ENCODE results near the gene TEX13D.

Gene TEX13D

DNA sequence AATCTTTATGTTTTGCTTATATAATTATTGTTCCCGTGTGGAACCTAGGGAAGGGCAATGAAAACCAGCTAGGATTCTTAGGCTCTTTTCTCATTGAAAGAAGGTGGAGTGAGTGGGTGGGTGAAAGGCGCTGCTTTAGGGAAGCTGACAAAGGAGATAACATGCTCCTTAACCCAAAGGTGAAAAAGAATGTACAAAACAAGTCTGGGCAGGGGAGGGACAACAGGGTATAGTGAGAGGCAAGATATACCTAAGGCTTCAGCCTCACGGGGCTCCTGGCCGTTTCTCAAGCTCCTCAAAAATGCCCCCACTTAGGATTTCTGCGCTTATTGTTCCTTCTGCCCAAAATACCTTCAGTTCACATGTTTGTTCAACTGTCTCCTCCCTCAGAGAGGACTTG lies 15.7 kb downstream of the TEX13D start:
- no peak for DNase-seq (ENCODE audit: low read depth in 2 of 2, low spot score in 1 of 2)

DNA sequence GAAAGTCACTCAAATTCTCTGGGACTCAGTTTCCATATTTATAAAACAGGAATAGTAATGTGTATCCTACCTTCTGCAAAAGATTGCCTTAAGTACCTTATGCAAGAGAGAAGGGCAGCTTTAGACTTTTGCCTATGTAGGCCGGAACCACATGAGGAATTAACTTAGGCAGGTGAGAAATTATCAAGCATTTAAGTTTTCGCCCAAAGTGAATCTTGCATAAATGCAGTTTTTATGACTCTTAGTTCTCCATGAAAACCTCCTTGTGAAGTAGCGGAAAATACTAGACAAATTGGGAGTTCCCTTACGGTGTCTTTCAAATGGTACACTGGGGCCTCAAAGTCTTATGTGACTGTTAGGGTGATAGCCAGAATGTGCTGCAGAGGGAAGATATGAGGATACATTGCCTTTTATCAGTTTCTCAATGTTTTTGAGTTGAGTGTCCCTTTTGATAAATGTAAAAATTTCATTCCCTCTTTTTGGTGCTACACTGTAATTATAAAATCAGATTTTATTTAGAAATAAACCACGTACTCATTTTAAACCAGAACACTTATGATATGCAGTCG lies 16.5 kb downstream of the TEX13D start:
- no peak for DNase-seq (ENCODE audit: low read depth in 2 of 2, low spot score in 1 of 2)

DNA sequence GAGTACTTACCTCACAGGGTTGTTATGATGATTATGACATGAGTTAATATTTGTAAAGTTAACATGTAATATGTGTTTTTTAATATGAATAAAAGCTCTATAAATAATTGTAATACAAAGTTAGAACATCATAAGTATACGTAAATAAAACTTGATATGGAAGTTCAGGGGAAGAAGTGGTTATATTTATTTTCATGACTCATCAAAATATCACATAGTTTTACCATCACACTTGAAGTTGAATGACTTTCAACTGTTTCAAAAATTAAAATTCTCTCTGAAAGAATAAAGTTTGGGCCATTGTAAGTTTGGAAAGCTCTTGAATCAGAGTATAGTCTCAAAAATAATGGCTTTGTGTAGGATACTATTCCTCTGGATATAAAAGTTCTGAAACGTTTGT lies 22.2 kb downstream of the TEX13D start:
- no peak for DNase-seq (ENCODE audit: low read depth in 2 of 2, low spot score in 1 of 2)

DNA sequence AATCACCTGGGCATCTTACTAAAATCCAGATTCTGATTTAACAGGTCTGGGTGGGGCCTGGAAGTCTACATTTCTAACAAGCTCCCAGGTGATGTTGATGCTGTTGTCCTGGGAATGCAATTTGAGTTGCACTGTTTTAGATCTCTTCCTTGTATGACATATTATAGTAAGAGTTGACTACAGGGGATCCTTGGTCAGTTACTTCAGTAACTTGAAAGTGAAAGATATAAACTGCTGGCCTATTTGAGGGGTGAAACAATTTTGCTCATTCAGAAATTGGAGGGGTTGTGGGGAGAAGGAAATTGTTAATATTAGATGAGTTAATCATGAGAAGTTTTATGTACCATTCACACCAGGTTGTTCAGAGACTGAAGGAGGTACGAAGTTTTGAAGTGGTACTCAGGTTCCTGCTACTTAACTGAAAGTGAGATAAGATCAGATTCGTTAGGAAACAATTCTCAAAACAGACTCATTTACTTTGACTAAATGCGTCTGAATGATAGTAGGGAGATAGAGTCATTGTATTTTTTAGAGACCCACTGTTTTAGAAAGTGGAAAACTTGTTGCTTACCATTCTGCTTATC lies 26.4 kb downstream of the TEX13D start:
- no peak for DNase-seq (ENCODE audit: low read depth in 2 of 2, low spot score in 1 of 2)

DNA sequence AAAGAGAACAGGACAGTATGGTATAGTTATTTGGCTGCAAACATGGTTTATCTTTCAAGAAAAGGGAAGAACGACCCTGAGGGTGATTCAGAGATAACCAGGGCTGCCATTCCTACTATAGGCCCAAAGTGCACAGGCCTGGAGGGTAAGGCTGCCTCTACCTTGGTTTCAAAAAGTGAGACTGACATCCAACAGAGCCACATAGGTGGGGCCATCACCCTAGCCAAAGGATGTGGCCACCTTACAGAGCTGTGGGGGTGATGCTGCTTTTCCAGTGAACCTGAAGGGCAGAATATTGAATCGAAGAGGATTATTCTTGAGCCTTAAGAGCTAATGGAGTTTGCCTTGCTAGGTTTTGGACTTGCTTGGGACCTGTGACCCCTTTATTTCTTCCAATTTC lies 29.6 kb downstream of the TEX13D start:
- DNase-seq (ENCODE audit: low read depth in 2 of 2, low spot score in 1 of 2): no peak

DNA sequence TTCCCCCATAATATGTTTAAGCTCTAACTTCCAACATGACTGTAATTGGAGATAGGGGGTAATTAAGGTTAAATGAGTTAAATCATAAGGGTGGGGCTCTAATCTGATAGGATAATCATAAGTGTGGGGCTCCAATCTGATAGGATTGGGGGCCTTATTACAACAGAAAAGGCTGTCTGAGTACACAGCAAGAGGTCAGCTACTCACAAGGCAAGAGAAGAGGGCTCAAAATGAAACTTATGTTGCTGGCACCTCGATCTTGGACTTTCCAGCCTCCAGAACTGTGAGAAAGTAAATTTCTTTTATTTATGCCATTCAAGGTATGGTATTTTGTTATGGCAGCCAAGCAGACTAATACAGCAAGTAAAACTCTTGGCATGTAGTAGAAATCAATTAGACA lies 30.3 kb downstream of the TEX13D start:
- no peak for DNase-seq (ENCODE audit: low read depth in 2 of 2, low spot score in 1 of 2)

DNA sequence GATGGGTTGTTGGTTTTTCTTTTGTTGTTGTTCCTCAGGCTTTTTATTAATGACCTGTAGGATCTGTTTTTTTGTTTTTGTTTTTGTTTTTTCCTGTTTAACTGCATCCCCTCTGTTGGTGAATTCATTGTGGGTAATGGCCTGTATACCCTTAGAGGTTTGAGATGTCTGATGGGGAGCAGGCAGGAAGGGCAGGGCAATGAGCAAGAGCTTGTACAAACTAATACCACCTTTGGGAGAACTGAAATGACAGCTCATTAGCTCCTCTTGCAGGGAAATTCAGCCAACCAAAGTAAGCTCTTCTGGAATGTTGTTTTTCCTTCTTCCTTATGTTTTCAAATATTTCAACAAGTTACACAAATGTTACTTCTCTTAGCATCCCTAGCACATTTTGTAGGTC lies 37.3 kb downstream of the TEX13D start:
- no peak for DNase-seq (ENCODE audit: low read depth in 2 of 2, low spot score in 1 of 2)

DNA sequence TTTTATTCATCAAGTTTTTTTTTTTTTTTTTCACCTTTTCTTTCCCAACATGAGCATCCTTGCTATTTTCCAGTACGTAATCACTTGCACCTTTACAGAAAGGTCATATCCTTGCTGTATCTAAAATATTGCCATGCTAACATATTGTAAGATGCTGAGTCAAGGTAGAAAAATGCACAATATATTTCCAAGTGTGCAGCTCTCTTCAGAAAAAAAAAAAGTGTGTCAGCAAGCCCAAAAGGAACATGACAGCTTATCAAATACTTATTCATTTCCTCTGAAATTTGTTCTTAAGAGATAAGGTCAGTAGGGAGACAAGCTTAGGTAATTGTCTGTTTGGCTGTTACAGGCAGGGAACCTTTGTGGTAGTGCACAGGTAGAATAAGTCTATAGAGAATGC lies 40.9 kb downstream of the TEX13D start:
- DNase-seq (ENCODE audit: low read depth in 2 of 2, low spot score in 1 of 2): no peak

DNA sequence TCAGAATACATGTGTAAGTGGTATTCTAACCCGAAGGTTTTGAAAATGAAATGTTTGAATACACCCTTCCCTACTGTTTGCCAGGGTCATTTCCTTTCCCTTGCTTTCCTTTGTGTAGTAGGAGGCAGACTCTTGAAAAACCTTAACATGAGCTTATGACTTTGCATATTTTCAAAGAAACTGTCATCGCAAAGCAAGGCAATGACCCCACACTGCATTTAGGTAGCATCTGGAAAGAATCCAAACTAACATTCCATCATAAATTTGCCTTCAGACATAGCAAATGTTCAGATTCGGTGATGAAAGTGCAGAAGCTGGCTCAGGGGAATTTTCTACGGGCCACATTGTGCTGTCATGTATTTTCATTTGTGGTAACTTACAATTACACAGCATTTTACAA lies 46.2 kb downstream of the TEX13D start:
- no peak for DNase-seq (ENCODE audit: low read depth in 2 of 2, low spot score in 1 of 2)

DNA sequence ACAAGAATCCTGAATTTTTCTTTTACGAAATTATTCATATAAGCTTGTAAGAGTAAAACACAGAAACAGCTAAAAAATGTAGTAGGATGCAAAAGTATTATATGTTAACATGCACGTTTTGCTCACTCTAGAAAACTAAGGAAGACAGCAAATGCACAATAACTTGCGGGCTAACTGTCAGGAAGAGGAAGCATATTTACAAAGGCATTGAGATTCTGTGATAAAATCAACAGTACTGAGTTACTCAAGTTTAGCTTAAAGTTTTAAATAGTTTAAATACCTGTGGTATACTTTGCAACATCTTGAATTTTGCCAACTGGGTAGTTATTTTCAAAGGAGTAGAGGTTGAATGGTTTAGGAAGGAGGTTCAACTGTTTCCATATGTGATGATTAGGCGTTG lies 50.9 kb downstream of the TEX13D start:
- no peak for DNase-seq (ENCODE audit: low read depth in 2 of 2, low spot score in 1 of 2)

DNA sequence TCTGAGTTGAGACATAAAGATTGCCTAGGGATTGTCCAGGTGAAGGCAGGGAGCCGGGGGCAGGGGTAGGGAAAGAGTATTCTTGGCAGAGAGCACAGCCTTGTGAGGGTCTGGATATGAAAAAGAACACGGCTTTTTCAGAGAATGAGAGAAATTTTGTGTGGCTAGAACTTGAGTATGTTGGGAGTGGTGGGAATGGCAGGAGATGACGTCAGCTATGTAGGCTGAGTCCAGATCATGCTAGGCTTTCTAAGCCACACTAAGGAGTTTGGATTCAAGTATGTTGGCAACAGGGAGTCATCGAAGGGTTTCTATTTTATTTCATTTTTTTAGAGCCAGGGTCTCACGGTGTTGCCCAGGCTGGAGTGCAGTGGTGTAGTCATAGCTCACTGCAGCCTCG lies 53.9 kb downstream of the TEX13D start:
- no peak for DNase-seq (ENCODE audit: low read depth in 2 of 2, low spot score in 1 of 2)
